Measurements from ENCODE around the gene GHSR. TPM values are rescaled to one million over a fixed set of nuclear protein-coding genes. Genes with fewer than 3 reads are reported as not detected.

GHSR gene
- polyA plus RNA-seq, 3 donors, result 0.17 TPM; not detected in 2

Other genes starting within 250 kb of the GHSR start
- 10 to 100 TPM; 23.3 to 33.1 (median 26.5) TPM for gene TNFSF10, start 75.0 kb upstream of the GHSR start, polyA plus RNA-seq

Measured in adipose tissue (tissue), 3 donors.